Body of pancreas (tissue), 4 donors: ENCODE measurements around the gene PRTN3. TPM values are rescaled to one million over a fixed set of nuclear protein-coding genes. Genes with fewer than 3 reads are reported as not detected.
A peak's percentile ranks its signal among the peaks of the same experiment; 100 is the strongest.

Experiments used
- ATAC-seq: fragments of 150-250 bp; one replicate; pipeline ENCODE4 v1.9.1; 2016
- DNase-seq, 4 donors: peaks; one replicate each; pipeline ENCODE4 v3.0.0-alpha.2; 2019
- H3K27ac ChIP-seq, 4 donors: fragments of 200-600 bp; sonication (generic); 1 replicate in 3 of 4; 2 replicates in 1 of 4; pipeline versions ENCODE4 v1.5.1 to v1.6.1; 2016 to 2019; ENCODE audit warnings: mild to moderate bottlenecking in 1 of 4, mixed read lengths in 1 of 4, moderate library complexity in 1 of 4
- H3K27me3 ChIP-seq, 2 donors: fragments of 200-600 bp; sonication (generic); one replicate each; pipeline ENCODE4 v1.6.0; 2016; ENCODE audit warnings: mild to moderate bottlenecking in 1 of 2
- H3K36me3 ChIP-seq, 2 donors: fragments of 200-600 bp; sonication (generic); replicated peaks in 1 of 2; 2 replicates each; pipeline ENCODE4 v1.5.1; 2016; ENCODE audit warnings: low read depth in 2 of 2; ENCODE audit not compliant: insufficient read depth in 1 of 2
- H3K4me1 ChIP-seq: fragments of 200-600 bp; sonication (generic); one replicate; pipeline ENCODE4 v1.6.0; 2016
- H3K4me3 ChIP-seq, 2 donors: fragments of 200-600 bp; sonication (generic); 1 replicate in 1 of 2; 2 replicates in 1 of 2; pipeline ENCODE4 v1.5.1; 2016 to 2019
- H3K9me3 ChIP-seq, 3 donors: fragments of 200-600 bp; sonication (generic); 1 replicate in 2 of 3; 2 replicates in 1 of 3; pipeline ENCODE4 v1.5.1; 2016
- CTCF ChIP-seq, 7 experiments: fragments of 450-650 bp in 4 of 7; fragments of 200-600 bp in 3 of 7; sonication (generic) in 3 of 7; IDR thresholded peaks; one replicate each; pipeline ENCODE4 v1.5.1; 2016 to 2019; ENCODE audit warnings: antibody characterized with exemption in 7 of 7
- POLR2A ChIP-seq, 3 donors: fragments of 450-650 bp; IDR thresholded peaks; one replicate each; pipeline ENCODE4 v1.6.1; 2016; ENCODE audit warnings: antibody characterized with exemption in 3 of 3, mild to moderate bottlenecking in 2 of 3
- WGBS, 2 donors: methylation state at CpG; one replicate each; pipeline ENCODE4 v1.1.5; 2017; 5-methylcytosine and 5-hydroxymethylcytosine counted together
- intact Hi-C: fragments of 100-400 bp; cut with DNase I; formaldehyde crosslinking; loops from one replicate; pipeline ENCODE4 v1.15.1; 2023
- total RNA-seq, 2 donors: library from RNA; depleted of rRNA; stranded (reverse); fragments of >200 nt; gene quantifications; one replicate each; pipeline ENCODE4 v1.1.0, GENCODE V29; 2016

Gene PRTN3
- total RNA-seq, 2 donors from 2014 or later, result 0.99 TPM; not detected in 1

GRCh38 chr19:803686-804418, 36.9 kb upstream of the PRTN3 start:
- 79 to 82% methylated on average over 13 to 31 of the region's 31 CpGs for WGBS, 2 donors
- peaks cover 43% of the 10 kb centered on the region for H3K4me1 ChIP-seq
- TF ChIP-seq CTCF (IDR thresholded peaks at IDR 0.05) (no peak), POLR2A (IDR thresholded peaks at IDR 0.05) (no peak)

GRCh38 chr19:804419-805165, 36.2 kb upstream of the PRTN3 start:
- TF ChIP-seq CTCF (IDR thresholded peaks at IDR 0.05), result no peak
- no peak for TF ChIP-seq POLR2A (IDR thresholded peaks at IDR 0.05)
- H3K36me3 ChIP-seq, result peaks cover 46 to 49% of the 10 kb centered on the region in 2 donors
- no peaks in the 10 kb centered on the region for H3K27me3 ChIP-seq
- H3K9me3 ChIP-seq, result no peaks in the 10 kb centered on the region
- WGBS, 2 donors, result 95 to 96% methylated on average over 30 to 50 of the region's 53 CpGs
- intact Hi-C loops, result no loop called here
- no peak for DNase-seq
- no peak overlapping the region for H3K4me3 ChIP-seq
- no peak overlapping the region for H3K27ac ChIP-seq
- ATAC-seq, result no peak
- H3K4me1 ChIP-seq, result peaks cover 35% of the 10 kb centered on the region

More at GRCh38 chr19:803686-804418, 36.9 kb upstream of the PRTN3 start:
- Histone ChIP-seq H3K4me3 (no peak overlapping the region), H3K9me3 (no peaks in the 10 kb centered on the region), H3K27me3 (no peaks in the 10 kb centered on the region), H3K36me3 (peaks cover 42 to 49% of the 10 kb centered on the region in 2 donors), H3K27ac (no peak overlapping the region)
- no peak for DNase-seq
- ATAC-seq, result no peak
- intact Hi-C loops, result no loop called here

GRCh38 chr19:805166-805551, 35.6 kb upstream of the PRTN3 start:
- Histone ChIP-seq H3K36me3 (peaks cover 47 to 50% of the 10 kb centered on the region in 2 donors), H3K4me1 (peaks cover 29% of the 10 kb centered on the region), H3K27me3 (no peaks in the 10 kb centered on the region), H3K9me3 (no peaks in the 10 kb centered on the region), H3K4me3 (no peak overlapping the region), H3K27ac (no peak overlapping the region)
- intact Hi-C loops, result no loop called here
- DNase-seq (no peak), ATAC-seq (no peak)
- TF ChIP-seq CTCF (IDR thresholded peaks at IDR 0.05), result peak in 2 of 7 experiments; percentile 17 to 33
- TF ChIP-seq POLR2A (IDR thresholded peaks at IDR 0.05), result no peak
- WGBS, 2 donors, result 84 to 100% methylated on average over 11 to 31 of the region's 33 CpGs

- ATAC-seq, result no peak
Observed at GRCh38 chr19:805600-806550, 34.9 kb upstream of the PRTN3 start.

More at GRCh38 chr19:805600-806550, 34.9 kb upstream of the PRTN3 start:
- DNase-seq, result peak in 1 of 4 donors; percentile 21
- no peaks in the 10 kb centered on the region for H3K27me3 ChIP-seq
- H3K4me1 ChIP-seq, result peaks cover 22% of the 10 kb centered on the region
- intact Hi-C loops, result no loop called here
- H3K36me3 ChIP-seq, result peaks cover 53 to 57% of the 10 kb centered on the region in 2 donors
- no peaks in the 10 kb centered on the region for H3K9me3 ChIP-seq
- 89 to 100% methylated on average over 4 to 86 of the region's 93 CpGs for WGBS, 2 donors
- no peak overlapping the region for H3K27ac ChIP-seq
- no peak overlapping the region for H3K4me3 ChIP-seq
- TF ChIP-seq POLR2A (IDR thresholded peaks at IDR 0.05) (no peak), CTCF (IDR thresholded peaks at IDR 0.05) (no peak)
